Upper lobe of left lung (tissue), 6 donors: ENCODE results near the gene RBBP7. TPM values are rescaled to one million over a fixed set of nuclear protein-coding genes. Genes with fewer than 3 reads are reported as not detected.

ENCODE experiments used
- ATAC-seq, 2 donors: fragments of 200-7000 bp; cut with Tn5 transposase; one replicate each; pipeline ENCODE4 v1.9.1; 2022; ENCODE audit warnings: mild to moderate bottlenecking in 2 of 2, moderate library complexity in 2 of 2; ENCODE audit not compliant: low FRiP score in 2 of 2
- DNase-seq, 2 donors: peaks; one replicate each; pipeline ENCODE4 v3.0.0-alpha.2; 2019 to 2020
- H3K27ac ChIP-seq, 4 donors: fragments of 200-600 bp; sonication (generic); one replicate each; pipeline ENCODE4 v1.5.1; 2016 to 2019
- H3K27me3 ChIP-seq, 4 donors: fragments of 200-600 bp; sonication (generic); one replicate each; pipeline ENCODE4 v1.5.1; 2017 to 2019
- H3K36me3 ChIP-seq, 4 donors: fragments of 200-600 bp; sonication (generic); one replicate each; pipeline ENCODE4 v1.5.1; 2016 to 2019
- H3K4me1 ChIP-seq, 4 donors: fragments of 200-600 bp; sonication (generic); one replicate each; pipeline ENCODE4 v1.5.1; 2018 to 2019
- H3K4me3 ChIP-seq, 4 donors: fragments of 200-600 bp; sonication (generic); one replicate each; pipeline ENCODE4 v1.5.1; 2017 to 2019; ENCODE audit warnings: mild to moderate bottlenecking in 2 of 4, moderate library complexity in 1 of 4
- H3K9me3 ChIP-seq, 4 donors: fragments of 200-600 bp; sonication (generic); one replicate each; pipeline ENCODE4 v1.5.1; 2018 to 2019
- CTCF ChIP-seq, 6 experiments: fragments of 450-650 bp in 4 of 6; fragments of 200-600 bp in 2 of 6; sonication (generic) in 2 of 6; IDR thresholded peaks; one replicate each; pipeline ENCODE4 v1.5.1; 2016 to 2019; ENCODE audit warnings: antibody characterized with exemption in 6 of 6
- EP300 ChIP-seq, 4 donors: sonication (generic); formaldehyde crosslinking; IDR thresholded peaks; one replicate each; pipeline ENCODE4 v1.5.1; 2017; ENCODE audit warnings: antibody characterized with exemption in 4 of 4, control low read depth in 2 of 4
- POLR2A ChIP-seq, 4 donors: fragments of 450-650 bp; IDR thresholded peaks; one replicate each; pipeline ENCODE4 v1.5.1; 2016 to 2017; ENCODE audit warnings: antibody characterized with exemption in 4 of 4, mild to moderate bottlenecking in 2 of 4
- POLR2AphosphoS5 ChIP-seq, 2 donors: sonication (generic); formaldehyde crosslinking; IDR thresholded peaks; one replicate each; pipeline ENCODE4 v1.5.1; 2017; ENCODE audit warnings: antibody characterized with exemption in 2 of 2
- WGBS, 2 donors: methylation state at CpG; one replicate each; pipeline ENCODE4 v1.1.5; 2017 to 2018; 5-methylcytosine and 5-hydroxymethylcytosine counted together
- total RNA-seq, 6 donors: library from RNA; depleted of rRNA in 4 of 6; stranded (reverse); fragments of >200 nt in 4 of 6; gene quantifications; one replicate each; pipeline versions ENCODE4 v1.1.0 to v1.2.1, GENCODE V29; 2016 to 2021
- donor health status: DM: no; HTN: no; CAD: no; lungs with moderate emphysema.
- donor health status: DM: no; HTN: yes; CAD: no; lungs with severe emphysema.

RBBP7 gene
- total RNA-seq, 6 donors from 2014 or later: 59.1 to 73.3 (median 63.7) TPM

- peaks cover 0 to 84% (median 20%) of the 10 kb centered on the region in 4 donors for H3K36me3 ChIP-seq
- ATAC-seq (no peak), DNase-seq (no peak)
- no peaks in the 10 kb centered on the region for H3K9me3 ChIP-seq
- no peak for TF ChIP-seq EP300 (IDR thresholded peaks at IDR 0.05)
- no peak for TF ChIP-seq POLR2AphosphoS5 (IDR thresholded peaks at IDR 0.05)
- no peak for TF ChIP-seq POLR2A (IDR thresholded peaks at IDR 0.05)
- no peak for TF ChIP-seq CTCF (IDR thresholded peaks at IDR 0.05)
- no peaks in the 10 kb centered on the region for H3K27me3 ChIP-seq
- H3K27ac ChIP-seq: no peak overlapping the region
- no peak overlapping the region for H3K4me3 ChIP-seq
- WGBS, 2 donors: 90 to 95% methylated on average over 9 to 14 of the region's 14 CpGs
- no peaks in the 10 kb centered on the region for H3K4me1 ChIP-seq
Measured at GRCh38 chrX:16839852-16840460, 30.2 kb downstream of the RBBP7 start.

- Histone ChIP-seq H3K4me3 (no peak overlapping the region), H3K27ac (no peak overlapping the region), H3K36me3 (peaks cover 0 to 84% (median 21%) of the 10 kb centered on the region in 4 donors), H3K9me3 (no peaks in the 10 kb centered on the region), H3K4me1 (no peaks in the 10 kb centered on the region), H3K27me3 (no peaks in the 10 kb centered on the region)
- DNase-seq: no peak
- ATAC-seq: no peak
- 68 to 86% methylated on average over 2 to 5 of the region's 5 CpGs for WGBS, 2 donors
- TF ChIP-seq POLR2AphosphoS5 (IDR thresholded peaks at IDR 0.05) (no peak), POLR2A (IDR thresholded peaks at IDR 0.05) (no peak), CTCF (IDR thresholded peaks at IDR 0.05) (no peak), EP300 (IDR thresholded peaks at IDR 0.05) (no peak)
Measured at GRCh38 chrX:16839219-16839851, 30.8 kb downstream of the RBBP7 start.

- DNase-seq: no peak
- no peak overlapping the region for H3K4me3 ChIP-seq
- 83 to 89% methylated on average over 9 to 11 of the region's 11 CpGs for WGBS, 2 donors
- H3K9me3 ChIP-seq: no peaks in the 10 kb centered on the region
- TF ChIP-seq POLR2A (IDR thresholded peaks at IDR 0.05) (no peak), CTCF (IDR thresholded peaks at IDR 0.05) (no peak), EP300 (IDR thresholded peaks at IDR 0.05) (no peak), POLR2AphosphoS5 (IDR thresholded peaks at IDR 0.05) (no peak)
- H3K27ac ChIP-seq: no peak overlapping the region
- no peaks in the 10 kb centered on the region for H3K27me3 ChIP-seq
- H3K4me1 ChIP-seq: no peaks in the 10 kb centered on the region
- ATAC-seq: no peak
- peaks cover 0 to 84% (median 25%) of the 10 kb centered on the region in 4 donors for H3K36me3 ChIP-seq
Measured at GRCh38 chrX:16838202-16839066, 31.7 kb downstream of the RBBP7 start.

GRCh38 chrX:16836371-16836770, 33.8 kb downstream of the RBBP7 start:
- 78 to 92% methylated on average over 2 to 9 of the region's 9 CpGs for WGBS, 2 donors
- no peaks in the 10 kb centered on the region for H3K4me1 ChIP-seq
- peak; percentile 26 to 34 for DNase-seq
- no peaks in the 10 kb centered on the region for H3K9me3 ChIP-seq
- no peak for TF ChIP-seq POLR2A (IDR thresholded peaks at IDR 0.05)
- peak; percentile 23 to 39 (median 34) for TF ChIP-seq CTCF (IDR thresholded peaks at IDR 0.05)
- peak; percentile 40 to 76 for ATAC-seq
- peaks cover 0 to 84% (median 27%) of the 10 kb centered on the region in 4 donors for H3K36me3 ChIP-seq
- H3K27me3 ChIP-seq: no peaks in the 10 kb centered on the region
- no peak overlapping the region for H3K27ac ChIP-seq
- H3K4me3 ChIP-seq: no peak overlapping the region
